HG02884 (cell line): ENCODE measurements around the gene C2orf92.
"Not testable (repeated sequence)": the region's sequence is repeated elsewhere in the genome, so short reads cannot be mapped to it uniquely, and the experiment has no call there.

ENCODE experiments used
- ATAC-seq: cut with Tn5 transposase; IDR thresholded peaks from one replicate; pipeline ENCODE4 v1.9.1; 2021; ENCODE audit warnings: mild to moderate bottlenecking, moderate library complexity; ENCODE audit not compliant: unreplicated experiment

C2orf92 gene

GRCh38 chr2:97659256-97660043 lies 10.1 kb upstream of the C2orf92 start:
- ATAC-seq: no peak

DNA sequence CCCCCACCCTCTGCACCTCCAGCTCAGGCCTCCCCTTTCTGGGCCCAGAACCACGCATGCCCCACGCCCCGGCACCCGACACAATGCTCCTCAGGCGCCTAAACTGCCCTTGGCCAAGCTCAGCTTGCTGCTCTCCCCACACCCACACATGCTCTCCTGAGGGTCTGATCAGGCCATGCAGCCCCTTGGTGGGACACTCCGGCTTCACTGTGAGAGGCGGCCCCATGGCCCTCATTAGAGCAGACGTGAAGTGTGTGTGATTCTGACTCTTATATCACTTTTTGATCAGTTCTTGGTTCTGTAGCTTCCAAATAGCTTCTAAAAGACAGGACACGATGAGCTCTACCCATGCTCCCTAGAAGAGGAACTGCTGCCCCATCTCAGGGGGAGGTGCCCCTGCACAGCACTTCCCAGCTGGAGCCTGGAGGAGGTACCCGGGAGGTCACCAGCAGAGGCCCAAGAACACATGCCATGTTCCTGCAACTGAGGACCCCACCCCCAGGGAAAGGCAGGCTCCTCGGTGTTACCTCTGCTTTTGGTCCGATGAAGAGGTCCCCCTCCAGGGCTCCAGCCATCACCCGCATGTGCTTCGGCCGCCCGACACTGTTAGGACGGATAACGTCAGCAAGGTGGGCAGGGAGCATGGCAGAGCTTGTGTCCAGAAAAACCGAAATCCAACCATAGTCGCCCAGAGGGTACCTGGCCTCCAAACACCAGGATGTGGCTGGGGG lies 9.3 kb upstream of the C2orf92 start:
- no peak for ATAC-seq

DNA sequence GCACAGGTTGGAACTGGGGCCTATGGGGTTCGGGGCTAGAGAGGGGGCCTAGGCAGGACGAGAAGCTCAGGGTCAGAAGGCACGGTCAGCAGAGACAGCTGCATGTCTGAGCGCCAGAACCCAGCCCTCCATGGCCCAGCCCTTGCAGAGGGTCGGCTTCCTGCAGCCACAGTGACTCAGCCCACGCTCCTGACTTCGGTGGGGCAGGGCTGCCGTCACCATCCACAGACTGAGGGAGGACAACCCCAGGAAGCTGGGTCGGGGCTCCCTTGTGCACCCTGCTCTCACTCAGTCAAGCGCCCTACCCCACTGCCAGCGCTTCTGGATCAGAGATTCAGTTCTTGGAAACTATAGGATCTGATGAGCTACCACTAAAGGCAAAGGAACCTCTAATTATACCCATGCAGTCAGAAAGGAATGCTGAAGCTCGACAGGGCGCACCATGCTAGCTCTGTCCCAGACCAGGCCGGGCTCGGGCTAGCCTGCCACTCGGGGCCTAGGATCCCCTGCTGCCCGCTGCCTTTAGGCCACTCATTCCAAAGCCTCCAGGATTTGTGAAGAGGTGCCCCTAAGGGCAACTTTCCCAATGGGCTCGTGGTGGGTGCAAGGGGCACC lies 8.6 kb upstream of the C2orf92 start:
- no peak for ATAC-seq

DNA sequence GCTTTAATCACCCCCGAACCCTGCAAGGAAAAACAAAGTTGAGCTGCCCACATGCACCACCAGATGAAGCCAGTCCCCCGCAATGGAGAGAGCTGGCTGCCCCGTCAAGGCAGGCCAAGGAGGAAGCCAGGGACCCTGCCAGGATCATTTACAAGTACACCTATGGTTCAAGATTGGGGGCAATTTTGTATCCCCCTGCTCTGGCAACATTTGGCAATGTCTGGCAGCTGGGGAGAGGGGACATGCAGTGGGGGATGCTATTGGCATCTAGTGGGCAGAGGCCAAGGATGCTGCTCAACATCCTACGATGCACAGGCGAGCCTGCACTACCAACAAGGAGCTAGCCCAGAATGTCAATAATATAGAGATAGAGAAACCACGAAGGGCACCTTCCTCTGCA lies 7.6 kb upstream of the C2orf92 start:
- ATAC-seq: no peak

- no peak for ATAC-seq
These were observed 7.1 kb upstream of the C2orf92 start for GRCh38 chr2:97662386-97662894.

DNA sequence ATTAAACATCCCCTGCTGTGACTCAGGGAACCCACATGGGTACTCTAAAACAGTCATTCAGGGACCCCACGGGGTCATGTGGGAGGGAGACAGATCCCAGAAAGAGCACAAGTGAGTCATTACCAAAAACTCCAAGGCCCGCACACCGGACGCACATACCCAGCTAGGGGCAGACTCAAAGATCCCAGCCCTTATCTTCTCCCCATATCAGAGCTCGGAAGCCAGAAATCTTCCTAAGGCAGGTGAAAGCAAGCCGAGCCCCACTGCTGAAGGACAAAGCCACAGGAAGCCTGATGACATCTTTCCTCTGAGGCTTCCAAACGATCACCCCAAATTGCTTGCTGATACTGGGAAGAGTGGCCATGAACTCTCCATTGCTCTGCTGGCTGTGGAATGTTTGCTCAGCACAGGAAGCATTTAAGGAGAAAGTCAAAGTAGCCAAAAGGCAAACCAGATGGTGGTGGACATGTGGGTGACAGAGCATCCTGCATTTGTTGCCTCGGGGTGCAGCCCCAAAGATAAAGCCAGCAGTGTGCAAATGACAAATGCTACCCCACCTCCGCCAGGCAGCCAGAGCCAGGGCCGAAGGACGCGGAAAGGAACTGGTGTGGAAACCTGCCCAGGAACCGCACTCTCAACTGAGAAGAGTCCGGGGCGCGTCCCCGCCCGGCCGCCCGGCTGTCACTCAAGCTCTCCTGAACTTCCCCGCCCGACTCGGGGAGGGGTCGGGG lies 6.5 kb upstream of the C2orf92 start:
- peak; percentile 44 for ATAC-seq

DNA sequence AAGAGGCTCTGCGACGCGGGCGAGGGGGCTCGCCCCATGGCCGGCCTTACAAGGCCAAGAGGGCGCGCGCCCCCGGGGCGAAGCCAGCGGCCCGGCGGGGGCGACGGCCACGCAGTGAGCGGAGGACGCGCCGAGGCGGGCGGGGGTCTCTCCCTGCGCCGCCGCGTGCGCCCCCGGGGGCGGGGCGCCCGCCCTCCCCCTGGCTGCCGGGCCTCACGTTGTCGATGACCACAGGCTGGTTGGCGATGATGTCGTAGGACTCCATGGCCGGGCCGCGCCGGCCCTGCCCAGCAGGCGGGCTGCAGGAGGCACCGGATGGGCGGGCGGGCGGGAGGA lies 5.9 kb upstream of the C2orf92 start:
- ATAC-seq: no peak

- peak; percentile 78 for ATAC-seq
These were observed 5.4 kb upstream of the C2orf92 start, which contains the start of gene ACTR1B for GRCh38 chr2:97663962-97664635. Gene ACTR1B (minus strand): TSS chr2:97664044. CDS start chr2:97663890, 154 bp downstream.

DNA sequence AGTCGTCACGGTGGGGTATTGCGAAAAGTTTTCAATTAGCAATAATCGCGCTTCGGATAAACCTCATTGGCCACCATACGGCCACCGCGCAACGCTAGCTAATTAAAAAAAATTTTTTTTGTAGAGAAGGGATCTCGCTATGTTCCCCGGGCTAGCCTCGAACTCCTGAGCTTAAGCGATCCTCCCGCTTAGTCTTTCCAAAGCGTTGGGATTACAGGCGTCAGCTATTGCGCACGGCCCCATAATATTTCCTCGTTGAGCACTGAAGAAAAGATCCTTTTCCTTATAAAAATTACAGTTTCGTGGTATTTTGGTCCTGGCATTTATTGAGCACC lies 4.9 kb upstream of the C2orf92 start:
- no peak for ATAC-seq

GRCh38 chr2:97670471-97670870 lies 958 bp downstream of the C2orf92 start:
- ATAC-seq: no peak

- ATAC-seq: no peak
These were observed 2.0 kb downstream of the C2orf92 start for GRCh38 chr2:97671526-97671925.

DNA sequence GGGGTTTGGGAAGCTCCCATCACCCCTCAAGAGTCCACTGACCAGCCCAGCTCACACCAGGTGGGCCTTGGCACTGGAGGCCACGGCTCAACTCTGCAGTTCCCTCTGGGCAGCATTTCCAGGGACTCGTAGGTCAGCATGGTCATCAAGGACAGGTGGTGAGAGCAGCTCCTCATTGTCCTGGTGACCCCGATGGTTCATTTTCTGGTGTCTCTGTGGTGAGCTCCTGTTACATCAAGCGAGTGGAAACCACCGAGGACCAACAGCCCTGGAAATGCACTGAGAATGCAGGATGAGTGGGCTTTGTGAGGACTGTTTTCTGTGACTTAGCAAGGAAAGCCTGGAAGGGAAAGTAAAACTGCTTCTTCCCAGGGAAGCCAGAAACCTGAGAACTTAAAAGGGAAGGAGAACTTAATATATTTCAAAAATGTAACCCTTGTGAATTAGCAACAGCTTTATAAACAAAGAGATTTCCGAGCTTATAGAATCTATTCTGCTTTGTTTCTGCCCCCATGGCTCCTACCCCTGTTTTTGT lies 3.2 kb downstream of the C2orf92 start:
- not testable (repeated sequence) for ATAC-seq

DNA sequence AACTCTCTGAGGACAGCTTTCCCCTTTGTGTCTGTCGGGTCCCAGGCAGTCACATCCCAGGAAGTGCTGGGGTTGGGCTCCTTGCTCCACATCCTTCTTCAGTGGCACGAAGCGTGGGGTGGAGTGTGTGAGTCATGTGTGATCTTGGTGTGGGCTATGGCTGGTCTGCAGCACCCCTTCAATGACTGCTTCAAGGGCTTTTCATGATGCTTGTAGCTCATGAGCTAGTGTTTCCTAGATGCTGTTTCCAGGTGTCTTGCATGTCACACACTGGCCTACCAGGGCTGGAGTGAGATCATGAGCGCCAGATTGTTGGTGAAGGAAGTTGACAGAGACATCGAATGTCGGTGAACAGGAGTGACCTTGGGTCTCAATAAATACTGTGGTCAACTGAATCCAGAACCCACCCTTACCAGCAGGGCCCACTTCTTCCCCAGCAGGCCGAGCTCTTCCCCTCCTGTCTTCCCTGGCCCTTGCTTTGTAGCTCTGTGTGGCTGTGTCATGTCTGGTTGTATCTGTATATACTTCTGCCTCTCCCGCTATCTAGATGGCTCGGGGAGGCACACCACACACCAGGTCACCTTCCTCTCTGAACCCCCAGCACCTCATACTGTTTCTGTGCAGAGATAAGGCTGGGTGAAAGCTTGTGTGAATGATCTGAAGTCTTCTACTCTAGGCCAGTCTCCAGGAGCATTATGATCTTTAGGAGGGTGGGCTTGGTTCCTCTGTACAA lies 3.8 kb downstream of the C2orf92 start:
- no peak for ATAC-seq

- ATAC-seq: no peak
These were observed 4.4 kb downstream of the C2orf92 start for GRCh38 chr2:97673915-97674283.

GRCh38 chr2:97675430-97676113 lies 6.1 kb downstream of the C2orf92 start:
- no peak for ATAC-seq

DNA sequence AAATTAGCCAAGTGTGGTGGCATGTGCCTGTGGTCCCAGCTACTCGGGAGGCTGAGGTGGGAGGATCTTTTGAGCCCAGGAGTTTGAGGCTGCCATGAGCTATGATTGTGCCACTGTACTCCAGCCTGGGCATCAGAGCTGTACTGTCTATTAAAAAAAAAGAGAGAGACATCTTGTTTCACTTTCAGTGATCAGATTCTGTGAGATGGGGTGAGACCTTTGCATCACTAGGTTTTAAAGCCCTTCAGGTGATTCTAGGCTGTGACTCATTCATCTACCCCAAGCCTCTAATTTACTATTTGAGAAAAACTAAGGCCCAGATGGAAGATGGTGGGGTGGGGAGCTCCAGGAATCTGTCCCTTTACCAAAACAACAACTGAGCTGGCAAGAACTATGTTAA lies 7.1 kb downstream of the C2orf92 start:
- no peak for ATAC-seq

GRCh38 chr2:97677480-97677879 lies 8.0 kb downstream of the C2orf92 start:
- no peak for ATAC-seq

GRCh38 chr2:97678298-97678697 lies 8.8 kb downstream of the C2orf92 start:
- no peak for ATAC-seq

GRCh38 chr2:97687235-97687634 lies 17.7 kb downstream of the C2orf92 start:
- ATAC-seq: not testable (repeated sequence)
